C1 segment of cervical spinal cord (tissue), 14 donors: ENCODE results near the gene ATP8A2.
"Not testable (repeated sequence)": the region's sequence is repeated elsewhere in the genome, so short reads cannot be mapped to it uniquely, and the experiment has no call there.

Experiments
- DNase-seq, 14 donors: peaks; one replicate each; lab custom pipeline; 2025; lab: John Stamatoyannopoulos, UW

The ATP8A2 gene

GRCh38 chr13:26062853-26063444 lies 691.2 kb downstream of the ATP8A2 start:
- DNase-seq = peak in 9 of 14 donors; percentile 9 to 58 (median 21)

- not testable (repeated sequence) for DNase-seq
These were observed 694.7 kb downstream of the ATP8A2 start for GRCh38 chr13:26066492-26066891.

GRCh38 chr13:26067601-26068000 lies 695.8 kb downstream of the ATP8A2 start:
- DNase-seq = no peak

GRCh38 chr13:26068372-26068771 lies 696.6 kb downstream of the ATP8A2 start:
- not testable (repeated sequence) for DNase-seq

GRCh38 chr13:26069642-26070041 lies 697.9 kb downstream of the ATP8A2 start:
- DNase-seq = not testable (repeated sequence)

- DNase-seq = no peak
These were observed 699.9 kb downstream of the ATP8A2 start for GRCh38 chr13:26071691-26072090.

- not testable (repeated sequence) for DNase-seq
These were observed 700.6 kb downstream of the ATP8A2 start for GRCh38 chr13:26072335-26072734.

GRCh38 chr13:26074706-26075105 lies 702.9 kb downstream of the ATP8A2 start:
- no peak for DNase-seq
